Measurements from ENCODE around the gene RAC3.
"Not testable (repeated sequence)": the region's sequence is repeated elsewhere in the genome, so short reads cannot be mapped to it uniquely, and the experiment has no call there.

The RAC3 gene

GRCh38 chr17:82036634-82037091 is 5.2 kb downstream of the RAC3 start:
- H3K27ac ChIP-seq (replicated peaks; ENCODE audit: low read length): no peak overlapping the region
- H2BK15ac ChIP-seq (ENCODE audit: low read length): peak overlapping the region; percentile 96
- no peak overlapping the region for H4K8ac ChIP-seq (ENCODE audit: low read depth, low read length)
- H2AK5ac ChIP-seq (ENCODE audit: low read depth, low read length): peak overlapping the region; percentile 96
- H3K27me3 ChIP-seq (ENCODE audit: control insufficient read depth in 3 of 3, insufficient read depth in 3 of 3, low read depth in 1 of 3, low read length in 3 of 3): no peaks in the 10 kb centered on the region
- peak overlapping the region; percentile 97 for H3K23ac ChIP-seq (ENCODE audit: low read depth, low read length, poor library complexity)
- H3K4me2 ChIP-seq (ENCODE audit: insufficient read depth, low read length, poor library complexity, severe bottlenecking): peak overlapping the region; percentile 99
- peak overlapping the region; percentile 90 for H2BK5ac ChIP-seq (ENCODE audit: low read length)
- H3K9ac ChIP-seq (ENCODE audit: low read depth, low read length, poor library complexity): peak overlapping the region; percentile 92
- peaks cover 8 to 33% of the 10 kb centered on the region in 2 donors for H3K36me3 ChIP-seq (replicated peaks in 1 of 2; ENCODE audit: control insufficient read depth in 2 of 2, insufficient read depth in 2 of 2, low read length in 2 of 2)
- H2AFZ ChIP-seq (ENCODE audit: low read length): peak overlapping the region; percentile 93
- DNase-seq (ENCODE audit: low spot score): no peak
- H2BK120ac ChIP-seq (ENCODE audit: low read depth, low read length): peak overlapping the region; percentile 87
- H3K79me1 ChIP-seq (ENCODE audit: low read depth, low read length): peaks cover 10% of the 10 kb centered on the region
- no peak overlapping the region for H4K91ac ChIP-seq (ENCODE audit: low read depth, low read length, poor library complexity)
- H2BK12ac ChIP-seq (ENCODE audit: low read length): peak overlapping the region; percentile 84
- no CpG with 5 or more reads among the region's 23 CpGs for WGBS, 2 donors (ENCODE audit: extremely low coverage in 2 of 2, insufficient read length in 2 of 2, insufficient replicate concordance in 1 of 2)
- H3K4me1 ChIP-seq (ENCODE audit: control insufficient read depth in 2 of 2, insufficient read depth in 1 of 2, low read depth in 1 of 2, low read length in 2 of 2): peaks cover 14 to 22% of the 10 kb centered on the region in 2 donors
- H3K18ac ChIP-seq (ENCODE audit: low read length): peak overlapping the region; percentile 89
- H3K4ac ChIP-seq (ENCODE audit: low read length): peak overlapping the region; percentile 76
- H3K9me3 ChIP-seq (replicated peaks in 1 of 2; ENCODE audit: control insufficient read depth in 2 of 2, insufficient read depth in 1 of 2, low read depth in 1 of 2, low read length in 2 of 2): no peaks in the 10 kb centered on the region
- peak overlapping the region; percentile 84 for H3K14ac ChIP-seq (ENCODE audit: low read length)
- peak overlapping the region; percentile 78 to 92 for H3K4me3 ChIP-seq (ENCODE audit: low read length in 2 of 2)

- H3K23ac ChIP-seq (ENCODE audit: low read depth, low read length, poor library complexity): peak within 1 kb of the TSS; percentile 97
- H3K4ac ChIP-seq (ENCODE audit: low read length): peak within 1 kb of the TSS; percentile 76
- no CpG with 5 or more reads among the region's 92 CpGs for WGBS, 2 donors (ENCODE audit: extremely low coverage in 2 of 2, insufficient read length in 2 of 2, insufficient replicate concordance in 1 of 2)
- peak within 1 kb of the TSS; percentile 96 for H2AK5ac ChIP-seq (ENCODE audit: low read depth, low read length)
- H3K4me2 ChIP-seq (ENCODE audit: insufficient read depth, low read length, poor library complexity, severe bottlenecking): peak within 1 kb of the TSS; percentile 99
- peak within 1 kb of the TSS; percentile 97 for H3K18ac ChIP-seq (ENCODE audit: low read length)
- peak within 1 kb of the TSS; percentile 84 for H3K14ac ChIP-seq (ENCODE audit: low read length)
- peak within 1 kb of the TSS; percentile 93 for H2AFZ ChIP-seq (ENCODE audit: low read length)
- H2BK5ac ChIP-seq (ENCODE audit: low read length): peak within 1 kb of the TSS; percentile 90
- peak within 1 kb of the TSS; percentile 84 for H2BK12ac ChIP-seq (ENCODE audit: low read length)
- peak within 1 kb of the TSS; percentile 87 for H2BK120ac ChIP-seq (ENCODE audit: low read depth, low read length)
- H2BK15ac ChIP-seq (ENCODE audit: low read length): peak within 1 kb of the TSS; percentile 96
- no peaks in the 10 kb centered on the region for H3K9me3 ChIP-seq (replicated peaks in 1 of 2; ENCODE audit: control insufficient read depth in 2 of 2, insufficient read depth in 1 of 2, low read depth in 1 of 2, low read length in 2 of 2)
- DNase-seq (ENCODE audit: low spot score): peak; percentile 97
- peak within 1 kb of the TSS; percentile 78 to 92 for H3K4me3 ChIP-seq (ENCODE audit: low read length in 2 of 2)
- H3K9ac ChIP-seq (ENCODE audit: low read depth, low read length, poor library complexity): peak within 1 kb of the TSS; percentile 92
- peaks cover 8 to 33% of the 10 kb centered on the region in 2 donors for H3K36me3 ChIP-seq (replicated peaks in 1 of 2; ENCODE audit: control insufficient read depth in 2 of 2, insufficient read depth in 2 of 2, low read length in 2 of 2)
- no peak within 1 kb of the TSS for H4K8ac ChIP-seq (ENCODE audit: low read depth, low read length)
- H3K27me3 ChIP-seq (ENCODE audit: control insufficient read depth in 3 of 3, insufficient read depth in 3 of 3, low read depth in 1 of 3, low read length in 3 of 3): no peaks in the 10 kb centered on the region
- peaks cover 12 to 18% of the 10 kb centered on the region in 2 donors for H3K4me1 ChIP-seq (ENCODE audit: control insufficient read depth in 2 of 2, insufficient read depth in 1 of 2, low read depth in 1 of 2, low read length in 2 of 2)
- H3K79me1 ChIP-seq (ENCODE audit: low read depth, low read length): peaks cover 10% of the 10 kb centered on the region
- peak within 1 kb of the TSS; percentile 89 for H3K27ac ChIP-seq (replicated peaks; ENCODE audit: low read length)
- no peak within 1 kb of the TSS for H4K91ac ChIP-seq (ENCODE audit: low read depth, low read length, poor library complexity)
Observed at GRCh38 chr17:82037092-82037888, 5.8 kb downstream of the RAC3 start, which contains the start of gene DCXR. TSS of gene DCXR (minus strand) at chr17:82037697. CDS start at chr17:82037682, 15 bp downstream.

- DNase-seq (ENCODE audit: low spot score): no peak
- H2BK5ac ChIP-seq (ENCODE audit: low read length): no peak overlapping the region
- H3K23ac ChIP-seq (ENCODE audit: low read depth, low read length, poor library complexity): no peak overlapping the region
- no CpG with 5 or more reads among the region's 10 CpGs for WGBS, 2 donors (ENCODE audit: extremely low coverage in 2 of 2, insufficient read length in 2 of 2, insufficient replicate concordance in 1 of 2)
- no peak overlapping the region for H4K8ac ChIP-seq (ENCODE audit: low read depth, low read length)
- no peaks in the 10 kb centered on the region for H3K9me3 ChIP-seq (replicated peaks in 1 of 2; ENCODE audit: control insufficient read depth in 2 of 2, insufficient read depth in 1 of 2, low read depth in 1 of 2, low read length in 2 of 2)
- H3K27ac ChIP-seq (replicated peaks; ENCODE audit: low read length): no peak overlapping the region
- H3K9ac ChIP-seq (ENCODE audit: low read depth, low read length, poor library complexity): no peak overlapping the region
- H3K4me2 ChIP-seq (ENCODE audit: insufficient read depth, low read length, poor library complexity, severe bottlenecking): peak overlapping the region; percentile 19
- peaks cover 8 to 32% of the 10 kb centered on the region in 2 donors for H3K36me3 ChIP-seq (replicated peaks in 1 of 2; ENCODE audit: control insufficient read depth in 2 of 2, insufficient read depth in 2 of 2, low read length in 2 of 2)
- no peak overlapping the region for H2AK5ac ChIP-seq (ENCODE audit: low read depth, low read length)
- peaks cover 10% of the 10 kb centered on the region for H3K79me1 ChIP-seq (ENCODE audit: low read depth, low read length)
- no peak overlapping the region for H2BK15ac ChIP-seq (ENCODE audit: low read length)
- no peak overlapping the region for H3K14ac ChIP-seq (ENCODE audit: low read length)
- H2BK12ac ChIP-seq (ENCODE audit: low read length): no peak overlapping the region
- no peak overlapping the region for H2BK120ac ChIP-seq (ENCODE audit: low read depth, low read length)
- H3K4me3 ChIP-seq (ENCODE audit: low read length in 2 of 2): peak overlapping the region in 1 of 2 donors; percentile 92
- H3K18ac ChIP-seq (ENCODE audit: low read length): no peak overlapping the region
- no peak overlapping the region for H3K4ac ChIP-seq (ENCODE audit: low read length)
- no peaks in the 10 kb centered on the region for H3K27me3 ChIP-seq (ENCODE audit: control insufficient read depth in 3 of 3, insufficient read depth in 3 of 3, low read depth in 1 of 3, low read length in 3 of 3)
- H4K91ac ChIP-seq (ENCODE audit: low read depth, low read length, poor library complexity): no peak overlapping the region
- peak overlapping the region; percentile 93 for H2AFZ ChIP-seq (ENCODE audit: low read length)
- H3K4me1 ChIP-seq (ENCODE audit: control insufficient read depth in 2 of 2, insufficient read depth in 1 of 2, low read depth in 1 of 2, low read length in 2 of 2): peaks cover 9 to 13% of the 10 kb centered on the region in 2 donors
Observed at GRCh38 chr17:82037889-82038195, 6.4 kb downstream of the RAC3 start.

GRCh38 chr17:82038796-82039409 is 7.4 kb downstream of the RAC3 start:
- not testable (repeated sequence) for H3K9me3 ChIP-seq (replicated peaks in 1 of 2; ENCODE audit: control insufficient read depth in 2 of 2, insufficient read depth in 1 of 2, low read depth in 1 of 2, low read length in 2 of 2); H3K14ac ChIP-seq (ENCODE audit: low read length); H3K27ac ChIP-seq (replicated peaks; ENCODE audit: low read length); H2AK5ac ChIP-seq (ENCODE audit: low read depth, low read length); H4K8ac ChIP-seq (ENCODE audit: low read depth, low read length); H2AFZ ChIP-seq (ENCODE audit: low read length); H4K91ac ChIP-seq (ENCODE audit: low read depth, low read length, poor library complexity); H3K4me2 ChIP-seq (ENCODE audit: insufficient read depth, low read length, poor library complexity, severe bottlenecking); H2BK15ac ChIP-seq (ENCODE audit: low read length); H3K23ac ChIP-seq (ENCODE audit: low read depth, low read length, poor library complexity); H3K79me1 ChIP-seq (ENCODE audit: low read depth, low read length); H2BK120ac ChIP-seq (ENCODE audit: low read depth, low read length); H2BK12ac ChIP-seq (ENCODE audit: low read length); H3K18ac ChIP-seq (ENCODE audit: low read length); H2BK5ac ChIP-seq (ENCODE audit: low read length); H3K27me3 ChIP-seq (ENCODE audit: control insufficient read depth in 3 of 3, insufficient read depth in 3 of 3, low read depth in 1 of 3, low read length in 3 of 3); H3K9ac ChIP-seq (ENCODE audit: low read depth, low read length, poor library complexity); DNase-seq (ENCODE audit: low spot score); H3K4ac ChIP-seq (ENCODE audit: low read length); H3K4me3 ChIP-seq (ENCODE audit: low read length in 2 of 2)
- Histone ChIP-seq H3K36me3 (replicated peaks in 1 of 2; ENCODE audit: control insufficient read depth in 2 of 2, insufficient read depth in 2 of 2, low read length in 2 of 2) (peaks cover 8 to 24% of the 10 kb centered on the region in 2 donors), H3K4me1 (ENCODE audit: control insufficient read depth in 2 of 2, insufficient read depth in 1 of 2, low read depth in 1 of 2, low read length in 2 of 2) (peaks cover 9 to 10% of the 10 kb centered on the region in 2 donors)
- WGBS, 2 donors (ENCODE audit: extremely low coverage in 2 of 2, insufficient read length in 2 of 2, insufficient replicate concordance in 1 of 2): no CpG with 5 or more reads among the region's 16 CpGs
